ENCODE measurements around the gene DDB1.
A peak's percentile ranks its signal among the peaks of the same experiment; 100 is the strongest.

The DDB1 gene

DNA sequence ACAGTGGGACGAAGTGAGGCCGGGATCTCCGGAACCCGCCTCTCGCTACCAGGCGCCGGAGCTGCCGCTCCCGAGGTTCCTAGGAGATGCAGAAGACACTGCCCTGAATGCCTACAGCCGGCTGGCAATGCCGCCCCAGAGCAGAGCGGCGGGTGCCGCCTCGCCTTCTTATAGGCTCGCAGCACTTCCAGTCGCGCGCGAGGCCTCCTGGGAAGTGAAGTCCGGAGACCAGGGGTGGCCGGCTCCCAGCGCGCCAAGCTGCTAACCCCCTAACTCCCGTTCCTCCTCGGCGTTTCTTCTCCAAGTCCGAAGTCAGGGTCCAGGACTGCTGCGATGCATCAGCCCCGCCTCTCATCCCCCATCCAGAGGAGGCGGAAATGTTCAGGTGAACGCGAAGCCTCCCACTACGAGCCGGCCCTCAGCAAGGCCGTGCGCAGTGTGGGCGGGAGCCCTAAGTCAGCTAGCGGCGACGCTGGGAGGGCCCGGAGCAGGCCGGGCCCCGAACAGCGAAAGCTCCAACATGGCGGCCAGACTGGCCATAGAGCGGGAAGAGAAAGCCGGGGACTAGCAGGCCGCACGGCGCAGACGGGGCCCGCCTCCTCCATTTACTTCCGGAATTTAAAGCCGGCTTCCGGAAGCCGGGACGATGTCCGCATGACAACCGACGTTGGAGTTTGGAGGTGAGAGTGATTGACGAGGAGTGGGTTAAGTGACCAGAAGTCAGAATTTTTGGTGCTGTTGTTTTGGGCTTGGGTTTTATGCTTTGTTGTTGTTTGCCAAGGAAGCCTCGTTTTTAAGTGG lies 29.0 kb upstream of the DDB1 start, which contains the start of the genes CYB561A3 and TMEM138:
CYB561A3 (minus strand) TSS at position 142 of the 801 bp plus-strand sequence. CDS start 5,169 bp downstream, outside the sequence.
TMEM138 (plus strand) TSS at position 634 of the 801 bp plus-strand sequence. CDS start 2,017 bp downstream, outside the sequence.
- TF ChIP-seq, protein P1, sequence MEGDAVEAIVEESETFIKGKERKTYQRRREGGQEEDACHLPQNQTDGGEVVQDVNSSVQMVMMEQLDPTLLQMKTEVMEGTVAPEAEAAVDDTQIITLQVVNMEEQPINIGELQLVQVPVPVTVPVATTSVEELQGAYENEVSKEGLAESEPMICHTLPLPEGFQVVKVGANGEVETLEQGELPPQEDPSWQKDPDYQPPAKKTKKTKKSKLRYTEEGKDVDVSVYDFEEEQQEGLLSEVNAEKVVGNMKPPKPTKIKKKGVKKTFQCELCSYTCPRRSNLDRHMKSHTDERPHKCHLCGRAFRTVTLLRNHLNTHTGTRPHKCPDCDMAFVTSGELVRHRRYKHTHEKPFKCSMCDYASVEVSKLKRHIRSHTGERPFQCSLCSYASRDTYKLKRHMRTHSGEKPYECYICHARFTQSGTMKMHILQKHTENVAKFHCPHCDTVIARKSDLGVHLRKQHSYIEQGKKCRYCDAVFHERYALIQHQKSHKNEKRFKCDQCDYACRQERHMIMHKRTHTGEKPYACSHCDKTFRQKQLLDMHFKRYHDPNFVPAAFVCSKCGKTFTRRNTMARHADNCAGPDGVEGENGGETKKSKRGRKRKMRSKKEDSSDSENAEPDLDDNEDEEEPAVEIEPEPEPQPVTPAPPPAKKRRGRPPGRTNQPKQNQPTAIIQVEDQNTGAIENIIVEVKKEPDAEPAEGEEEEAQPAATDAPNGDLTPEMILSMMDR (conservative IDR thresholded peaks at IDR 0.05; ENCODE audit: low read length): no peak
- H3K4me3 ChIP-seq (ENCODE audit: low read length): peak within 1 kb of the TSS; percentile 97
- DNase-seq (ENCODE audit: low read depth): peak; percentile 92

DNA sequence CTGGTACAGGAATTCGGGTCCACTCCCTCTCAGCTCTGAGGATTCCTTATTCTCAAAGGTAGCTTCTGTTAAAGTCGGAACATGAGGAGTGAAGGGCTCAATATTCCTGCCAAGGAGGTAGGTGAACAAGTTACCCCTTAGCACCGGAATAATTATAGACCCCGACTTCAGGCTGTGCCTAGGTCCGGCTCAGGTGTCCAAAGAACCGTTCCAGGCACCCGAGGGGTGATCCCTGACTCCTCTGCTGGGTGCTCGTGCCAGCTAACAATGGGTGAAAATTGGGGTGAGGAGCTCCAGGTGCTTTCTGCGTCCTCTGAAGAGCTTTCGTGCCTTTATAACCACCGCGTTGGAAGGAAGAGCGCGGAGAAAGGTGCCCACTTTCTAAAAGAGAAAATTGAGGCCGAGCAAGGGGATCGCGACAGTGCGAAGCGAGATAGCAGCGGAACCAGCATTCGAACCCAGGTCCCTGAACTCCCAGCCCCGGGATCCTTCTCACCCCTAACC lies 28.4 kb upstream of the DDB1 start:
- DNase-seq (ENCODE audit: low read depth): no peak
- TF ChIP-seq, protein P1 (conservative IDR thresholded peaks at IDR 0.05; ENCODE audit: low read length): no peak
- peak overlapping the region; percentile 97 for H3K4me3 ChIP-seq (ENCODE audit: low read length)

DNA sequence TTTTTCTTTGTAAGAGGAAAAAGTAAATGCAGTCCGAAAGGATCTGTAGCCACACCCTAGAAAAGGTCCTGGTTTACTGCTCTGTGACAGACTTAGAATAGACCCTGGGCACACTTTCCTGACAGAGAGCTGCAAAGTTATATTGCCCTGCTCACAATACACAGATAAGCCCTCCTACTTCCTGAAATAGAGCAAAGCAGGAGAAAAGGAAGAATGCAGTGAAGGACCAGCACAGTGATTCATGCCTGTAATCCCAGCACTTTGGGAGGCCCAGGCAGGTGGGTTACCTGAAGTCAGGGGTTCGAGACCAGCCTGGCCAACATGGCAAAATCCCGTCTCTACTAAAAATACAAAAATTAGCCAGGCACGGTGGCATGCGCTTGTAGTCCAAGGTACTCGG lies 26.6 kb upstream of the DDB1 start:
- TF ChIP-seq, protein P1 (conservative IDR thresholded peaks at IDR 0.05; ENCODE audit: low read length): no peak
- no peak for DNase-seq (ENCODE audit: low read depth)
- no peak overlapping the region for H3K4me3 ChIP-seq (ENCODE audit: low read length)

DNA sequence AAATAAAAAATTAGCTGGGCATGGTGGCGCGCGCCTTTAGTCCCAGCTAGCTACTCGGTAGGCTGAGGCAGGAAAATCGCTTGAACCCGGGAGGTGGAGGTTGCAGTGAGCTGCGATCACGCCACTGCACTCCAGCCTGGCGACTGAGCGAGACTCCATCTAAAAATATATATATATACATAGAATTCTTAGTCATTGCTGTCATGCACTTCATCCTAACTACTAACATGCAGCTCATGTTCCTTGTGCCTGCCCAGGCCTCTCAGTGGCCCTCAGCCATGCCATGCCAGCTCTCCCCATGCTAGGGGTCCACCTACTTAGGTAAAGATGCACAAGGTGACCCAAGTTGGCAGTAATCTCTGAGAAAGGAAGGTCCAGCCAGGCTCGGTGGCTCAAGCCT lies 25.7 kb upstream of the DDB1 start:
- no peak overlapping the region for H3K4me3 ChIP-seq (ENCODE audit: low read length)
- TF ChIP-seq, protein P1 (conservative IDR thresholded peaks at IDR 0.05; ENCODE audit: low read length): no peak
- no peak for DNase-seq (ENCODE audit: low read depth)

DNA sequence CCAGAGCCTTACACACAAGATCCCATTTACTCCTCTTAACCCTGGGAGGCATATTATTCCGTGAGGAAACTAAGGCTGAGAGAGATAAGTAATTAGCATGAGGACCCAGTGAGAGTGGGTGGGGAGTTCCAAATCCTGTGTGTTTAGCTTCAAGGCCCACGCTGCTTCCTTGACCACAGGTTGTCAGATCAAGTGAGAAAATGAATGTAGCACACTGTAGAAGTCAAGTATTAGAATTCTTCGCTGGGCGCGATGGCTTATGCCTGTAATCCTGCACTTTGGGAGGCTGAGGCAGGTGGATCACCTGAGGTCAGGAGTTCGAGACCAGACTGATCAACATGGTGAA lies 25.0 kb upstream of the DDB1 start:
- H3K4me3 ChIP-seq (ENCODE audit: low read length): no peak overlapping the region
- DNase-seq (ENCODE audit: low read depth): no peak
- TF ChIP-seq, protein P1 (conservative IDR thresholded peaks at IDR 0.05; ENCODE audit: low read length): no peak

DNA sequence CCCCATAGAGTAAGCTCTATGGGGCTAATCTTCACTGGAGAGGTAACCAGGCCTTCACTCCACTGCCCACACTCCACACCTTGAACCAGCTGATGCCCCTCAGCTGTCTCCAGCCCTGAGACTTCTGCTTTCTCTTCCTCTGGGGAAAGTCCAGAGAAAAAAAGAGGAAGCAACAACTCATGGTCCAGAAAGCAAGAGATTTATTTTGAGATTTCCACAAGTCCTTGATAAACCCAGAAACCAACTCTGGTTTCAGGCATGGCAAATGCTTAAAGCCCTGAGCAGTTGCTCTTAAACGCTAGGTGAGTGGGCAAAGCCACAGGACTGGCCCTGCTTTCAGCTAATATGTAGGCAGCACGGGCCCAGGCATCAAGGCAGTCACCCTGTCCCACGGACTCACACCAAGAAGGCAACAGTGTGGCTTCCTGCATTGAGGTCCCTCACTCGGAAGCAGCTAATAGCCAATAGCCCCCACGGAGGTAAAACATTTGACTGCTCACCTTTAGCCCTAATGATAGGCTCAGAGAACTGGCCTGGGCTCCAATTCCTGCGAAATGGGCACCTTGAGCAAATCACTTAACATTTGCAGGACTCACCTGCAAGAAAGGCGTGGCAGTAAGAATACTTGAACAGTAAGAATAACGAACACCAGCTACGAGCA lies 24.5 kb upstream of the DDB1 start:
- TF ChIP-seq, protein P1 (conservative IDR thresholded peaks at IDR 0.05; ENCODE audit: low read length): no peak
- H3K4me3 ChIP-seq (ENCODE audit: low read length): no peak overlapping the region
- no peak for DNase-seq (ENCODE audit: low read depth)

Measured in AG10803 (cell line).